Kidney tubule cell (primary cell): ENCODE measurements around the gene GPR176.
"Not testable (repeated sequence)": the region's sequence is repeated elsewhere in the genome, so short reads cannot be mapped to it uniquely, and the experiment has no call there.

ENCODE experiments used
- DNase-seq: peaks from one replicate; pipeline ENCODE4 v3.0.0-alpha.2; 2018; ENCODE audit warnings: low spot score

Gene GPR176

GRCh38 chr15:39935241-39935640, 15.2 kb upstream of the GPR176 start:
- DNase-seq = no peak

GRCh38 chr15:39934397-39935071, 14.5 kb upstream of the GPR176 start:
- peak; percentile 42 for DNase-seq

GRCh38 chr15:39931615-39932014, 11.5 kb upstream of the GPR176 start:
- no peak for DNase-seq

GRCh38 chr15:39926526-39926925, 6.5 kb upstream of the GPR176 start:
- no peak for DNase-seq

GRCh38 chr15:39925112-39925842, 5.2 kb upstream of the GPR176 start:
- DNase-seq = peak; percentile 70

GRCh38 chr15:39924437-39924836, 4.4 kb upstream of the GPR176 start:
- DNase-seq = no peak

- DNase-seq = no peak
Observed at GRCh38 chr15:39922462-39923092, 2.5 kb upstream of the GPR176 start.

- DNase-seq = no peak
Observed at GRCh38 chr15:39921274-39921638, 1.2 kb upstream of the GPR176 start.

GRCh38 chr15:39920510-39921273, 626 bp upstream of the GPR176 start:
- peak; percentile 95 for DNase-seq

- DNase-seq = no peak
Observed at GRCh38 chr15:39919411-39919747, 687 bp downstream of the GPR176 start.

- peak; percentile 96 for DNase-seq
Observed at GRCh38 chr15:39918688-39919385, 1.2 kb downstream of the GPR176 start.

- no peak for DNase-seq
Observed at GRCh38 chr15:39914977-39915376, 5.1 kb downstream of the GPR176 start.

- no peak for DNase-seq
Observed at GRCh38 chr15:39909007-39909406, 11.1 kb downstream of the GPR176 start.

- DNase-seq = peak; percentile 72
Observed at GRCh38 chr15:39908186-39908585, 11.9 kb downstream of the GPR176 start.

- no peak for DNase-seq
Observed at GRCh38 chr15:39907216-39907615, 12.8 kb downstream of the GPR176 start.

GRCh38 chr15:39904115-39904514, 16.0 kb downstream of the GPR176 start:
- DNase-seq = no peak

- no peak for DNase-seq
Observed at GRCh38 chr15:39898317-39898716, 21.7 kb downstream of the GPR176 start.

GRCh38 chr15:39896846-39897245, 23.2 kb downstream of the GPR176 start:
- DNase-seq = no peak

GRCh38 chr15:39896101-39896500, 24.0 kb downstream of the GPR176 start:
- DNase-seq = no peak

- not testable (repeated sequence) for DNase-seq
Observed at GRCh38 chr15:39893051-39893450, 27.0 kb downstream of the GPR176 start.

- DNase-seq = no peak
Observed at GRCh38 chr15:39892418-39892817, 27.6 kb downstream of the GPR176 start.

- DNase-seq = no peak
Observed at GRCh38 chr15:39890621-39891020, 29.4 kb downstream of the GPR176 start.
